ENCODE data around the gene RXFP2. TPM values are rescaled to one million over a fixed set of nuclear protein-coding genes. Genes with fewer than 3 reads are reported as not detected.

Gene RXFP2
- not detected for total RNA-seq

- Histone ChIP-seq H3K36me3 (no peaks in the 10 kb centered on the region), H3K9me3 (no peaks in the 10 kb centered on the region), H3K4me3 (no peak within 1 kb of the TSS), H3K4me1 (replicated peaks) (no peaks in the 10 kb centered on the region), H3K27me3 (replicated peaks; ENCODE audit: insufficient read depth) (no peaks in the 10 kb centered on the region), H3K27ac (no peak within 1 kb of the TSS)
- 86% methylated on average over 2 of the region's 2 CpGs for WGBS
- DNase-seq (ENCODE audit: low spot score) = no peak
- intact Hi-C loops (cut with DNase I) = no loop called here
- no peak for TF ChIP-seq CTCF (IDR thresholded peaks at IDR 0.05)
- no peak for TF ChIP-seq POLR2A (IDR thresholded peaks at IDR 0.05)
- no peak for TF ChIP-seq POLR2AphosphoS5 (IDR thresholded peaks at IDR 0.05)
These were observed at the start of gene RXFP2 for GRCh38 chr13:31739226-31739625. Gene RXFP2 (plus strand): TSS chr13:31739526. CDS start chr13:31739613, 87 bp downstream.

GRCh38 chr13:31697290-31697689 lies 42.0 kb upstream of the RXFP2 start:
- Histone ChIP-seq H3K27me3 (replicated peaks; ENCODE audit: insufficient read depth) (no peaks in the 10 kb centered on the region), H3K27ac (no peak overlapping the region), H3K9me3 (no peaks in the 10 kb centered on the region), H3K36me3 (no peaks in the 10 kb centered on the region), H3K4me1 (replicated peaks) (no peaks in the 10 kb centered on the region), H3K4me3 (no peak overlapping the region)
- WGBS = 0% methylated on average over 1 of the region's 1 CpG
- no peak for TF ChIP-seq POLR2AphosphoS5 (IDR thresholded peaks at IDR 0.05)
- TF ChIP-seq POLR2A (IDR thresholded peaks at IDR 0.05) = no peak
- no peak for DNase-seq (ENCODE audit: low spot score)
- intact Hi-C loops (cut with DNase I) = no loop called here

- WGBS = 20% methylated on average over 3 of the region's 3 CpGs
- no peak overlapping the region for H3K27ac ChIP-seq
- no peak overlapping the region for H3K4me3 ChIP-seq
- intact Hi-C loops (cut with DNase I) = no loop called here
- no peaks in the 10 kb centered on the region for H3K4me1 ChIP-seq (replicated peaks)
- no peaks in the 10 kb centered on the region for H3K9me3 ChIP-seq
- TF ChIP-seq POLR2A (IDR thresholded peaks at IDR 0.05) (no peak), POLR2AphosphoS5 (IDR thresholded peaks at IDR 0.05) (no peak), CTCF (IDR thresholded peaks at IDR 0.05) (no peak)
- H3K27me3 ChIP-seq (replicated peaks; ENCODE audit: insufficient read depth) = no peaks in the 10 kb centered on the region
- no peaks in the 10 kb centered on the region for H3K36me3 ChIP-seq
- no peak for DNase-seq (ENCODE audit: low spot score)
These were observed 39.7 kb upstream of the RXFP2 start for GRCh38 chr13:31699650-31700049.

- no peaks in the 10 kb centered on the region for H3K4me1 ChIP-seq (replicated peaks)
- 90% methylated on average over 3 of the region's 3 CpGs for WGBS
- intact Hi-C loops (cut with DNase I) = no loop called here
These were observed 35.5 kb upstream of the RXFP2 start for GRCh38 chr13:31703780-31704179.

GRCh38 chr13:31706105-31706504 lies 33.2 kb upstream of the RXFP2 start:
- H3K9me3 ChIP-seq = no peaks in the 10 kb centered on the region
- no peaks in the 10 kb centered on the region for H3K36me3 ChIP-seq
- no peak overlapping the region for H3K27ac ChIP-seq
- WGBS = 47% methylated on average over 1 of the region's 1 CpG
- no peak overlapping the region for H3K4me3 ChIP-seq
- no peak for DNase-seq (ENCODE audit: low spot score)
- intact Hi-C loops (cut with DNase I) = no loop called here
- TF ChIP-seq CTCF (IDR thresholded peaks at IDR 0.05) (no peak), POLR2A (IDR thresholded peaks at IDR 0.05) (no peak), POLR2AphosphoS5 (IDR thresholded peaks at IDR 0.05) (no peak)
- no peaks in the 10 kb centered on the region for H3K27me3 ChIP-seq (replicated peaks; ENCODE audit: insufficient read depth)
- no peaks in the 10 kb centered on the region for H3K4me1 ChIP-seq (replicated peaks)

More at GRCh38 chr13:31703780-31704179, 35.5 kb upstream of the RXFP2 start:
- no peak overlapping the region for H3K4me3 ChIP-seq
- no peaks in the 10 kb centered on the region for H3K9me3 ChIP-seq
- no peaks in the 10 kb centered on the region for H3K27me3 ChIP-seq (replicated peaks; ENCODE audit: insufficient read depth)
- DNase-seq (ENCODE audit: low spot score) = no peak
- no peak for TF ChIP-seq POLR2AphosphoS5 (IDR thresholded peaks at IDR 0.05)
- no peak for TF ChIP-seq CTCF (IDR thresholded peaks at IDR 0.05)
- TF ChIP-seq POLR2A (IDR thresholded peaks at IDR 0.05) = no peak
- H3K27ac ChIP-seq = no peak overlapping the region
- no peaks in the 10 kb centered on the region for H3K36me3 ChIP-seq

Measured in prostate gland (tissue), 2 donors.